GM18520 (cell line): ENCODE measurements around the gene LITAF.
"Not testable (repeated sequence)": the region's sequence is repeated elsewhere in the genome, so short reads cannot be mapped to it uniquely, and the experiment has no call there.

Experiments used
- ATAC-seq: cut with Tn5 transposase; IDR thresholded peaks from one replicate; pipeline ENCODE4 v1.9.1; 2021; ENCODE audit not compliant: unreplicated experiment

Gene LITAF

DNA sequence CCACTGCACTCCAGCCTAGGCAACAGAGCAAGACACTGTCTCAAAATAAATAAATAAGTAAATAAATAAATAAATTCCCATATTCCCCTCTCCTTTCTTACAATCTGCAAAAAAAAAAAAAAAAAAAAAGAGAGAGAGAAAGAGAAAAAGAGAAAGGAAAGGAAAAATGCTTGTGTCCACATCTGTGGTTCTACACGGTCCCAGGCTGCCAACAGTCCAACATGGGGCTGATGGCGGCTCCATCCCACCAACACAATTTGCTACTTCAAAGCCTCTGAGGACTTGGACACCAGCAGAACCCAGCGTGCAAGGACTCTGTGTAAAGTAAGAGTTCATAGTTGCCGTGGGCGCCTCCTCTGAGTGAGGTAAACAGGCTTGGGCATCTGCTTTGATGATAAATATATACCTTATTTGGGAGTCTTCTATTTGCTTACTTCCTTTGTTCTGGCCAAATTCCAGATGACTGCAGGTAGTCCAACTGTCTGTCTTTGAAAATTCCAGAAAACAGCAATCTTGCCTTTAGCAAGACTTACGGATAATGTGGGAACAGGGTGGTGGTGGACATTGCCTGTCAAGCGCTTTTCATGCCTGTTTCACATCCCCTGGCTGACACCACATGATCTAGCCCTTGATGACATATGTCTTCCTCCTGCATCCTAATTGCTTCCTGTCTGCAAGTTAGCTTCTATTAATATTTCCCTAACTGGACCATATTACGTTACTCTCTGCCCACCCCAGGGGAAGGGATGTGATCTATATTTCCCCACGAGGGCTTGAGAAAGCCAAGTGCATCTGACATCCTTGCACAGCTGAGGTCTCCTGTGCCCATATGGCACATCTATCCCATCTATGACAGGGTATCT is 10.1 kb downstream of the LITAF start:
- no peak for ATAC-seq

DNA sequence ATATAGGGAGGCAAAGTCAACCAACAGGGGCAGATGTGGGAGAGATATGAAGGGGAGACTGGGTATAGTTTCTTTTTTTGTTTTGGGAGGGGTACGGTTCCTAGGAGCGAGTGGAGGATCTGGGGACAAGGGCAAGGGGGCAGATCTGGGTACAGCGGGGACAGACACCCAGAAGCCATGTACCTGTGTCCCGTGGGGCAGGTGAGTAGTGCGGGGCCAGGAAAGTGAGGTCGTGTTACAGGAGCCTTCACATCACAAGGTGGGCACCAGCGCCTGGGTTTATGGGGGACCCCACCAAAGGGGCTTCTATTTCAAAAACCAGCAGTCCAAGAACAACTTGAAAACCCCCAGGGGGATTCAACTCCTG is 11.5 kb downstream of the LITAF start:
- ATAC-seq: no peak

DNA sequence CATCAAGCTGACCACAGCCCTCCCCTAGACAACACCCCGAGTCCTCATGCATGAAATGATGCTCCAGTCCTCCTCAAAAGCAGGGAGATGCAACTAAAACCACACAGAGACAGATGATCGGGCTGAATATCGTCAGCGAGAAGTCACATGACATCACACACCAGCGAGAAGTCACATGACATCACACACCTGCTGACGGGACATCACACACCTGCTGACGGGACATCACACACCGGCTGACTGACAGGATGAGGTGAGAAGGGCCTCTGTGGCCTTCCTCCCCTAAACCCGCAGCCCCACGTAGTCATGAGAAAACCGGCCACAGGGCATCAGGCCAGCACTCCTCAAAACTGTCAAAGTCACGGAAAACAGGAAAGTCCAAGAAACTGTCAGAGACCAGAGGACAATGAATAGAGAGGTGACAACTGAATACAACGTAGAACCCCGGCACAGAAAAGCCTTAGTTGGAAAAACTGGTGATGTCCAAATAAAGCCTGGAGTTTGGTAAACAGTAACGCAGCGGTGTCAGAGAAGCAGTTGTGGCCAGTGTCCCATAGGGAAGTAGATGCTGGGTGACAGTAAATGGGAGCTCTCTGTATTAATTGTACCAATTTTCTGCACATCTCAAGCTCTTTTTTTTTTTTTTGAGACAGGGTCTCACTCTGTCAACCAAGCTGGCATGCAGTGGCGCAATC is 14.3 kb downstream of the LITAF start:
- no peak for ATAC-seq

DNA sequence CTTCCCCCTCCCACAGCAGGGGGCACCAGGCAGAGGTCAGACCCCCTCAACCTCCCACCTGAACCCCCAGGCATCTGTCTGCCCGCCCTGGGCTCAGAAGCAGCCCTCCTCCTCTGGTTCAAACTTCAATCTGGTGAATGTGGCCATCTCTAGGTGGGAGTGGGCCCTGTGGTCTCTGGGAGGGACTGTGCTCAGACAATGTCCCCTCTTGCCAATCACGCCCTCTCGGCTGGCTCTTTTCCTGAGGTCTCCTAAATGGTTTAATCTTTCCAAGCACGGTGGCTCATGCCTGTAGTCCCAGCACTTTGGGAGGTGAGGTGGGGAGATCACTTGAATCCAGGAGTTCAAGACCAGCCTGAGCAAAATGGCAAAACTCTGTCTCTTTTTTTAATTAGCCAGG is 15.2 kb downstream of the LITAF start:
- no peak for ATAC-seq

GRCh38 chr16:11570806-11571205 is 15.9 kb downstream of the LITAF start:
- no peak for ATAC-seq

- ATAC-seq: no peak
Observed at GRCh38 chr16:11570258-11570657, 16.5 kb downstream of the LITAF start.

DNA sequence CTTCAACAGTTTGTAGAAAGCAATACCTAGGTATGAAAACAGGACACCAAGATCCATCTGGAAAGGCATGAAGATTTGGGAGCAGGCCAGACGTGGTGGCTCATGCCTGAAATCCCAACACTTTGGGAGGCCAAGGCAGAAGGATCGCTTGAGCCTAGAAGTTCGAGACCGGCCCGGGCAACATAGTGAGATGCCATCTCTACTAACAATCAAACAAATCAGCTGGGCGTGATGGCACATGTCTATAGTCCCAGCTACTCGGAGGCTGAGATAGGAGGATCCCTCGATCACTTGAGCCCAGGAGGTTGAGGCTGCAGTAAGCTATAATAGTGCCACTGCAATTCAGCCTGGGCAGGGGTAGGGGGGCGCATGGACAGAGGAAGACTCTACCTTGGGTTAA is 20.3 kb downstream of the LITAF start:
- no peak for ATAC-seq

DNA sequence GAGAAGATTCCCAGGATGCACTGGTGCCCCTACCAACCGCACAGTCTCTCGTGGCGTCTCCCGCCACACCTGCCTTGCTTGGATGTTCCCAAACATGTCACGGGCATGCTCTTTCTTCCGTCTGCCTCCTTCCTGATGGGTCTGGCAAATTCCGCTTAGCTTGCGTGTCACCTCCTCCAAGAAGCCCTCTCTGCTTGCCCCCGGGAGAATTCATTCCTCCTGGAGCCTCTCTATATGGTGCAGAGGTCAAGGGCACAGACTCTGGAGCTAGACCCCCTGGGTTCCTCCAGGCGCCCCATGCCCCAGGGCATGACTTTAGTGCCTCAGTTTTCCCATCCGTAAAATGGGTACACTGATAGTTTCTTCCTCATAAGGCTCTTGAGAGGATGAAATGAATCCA is 21.1 kb downstream of the LITAF start:
- ATAC-seq: no peak

DNA sequence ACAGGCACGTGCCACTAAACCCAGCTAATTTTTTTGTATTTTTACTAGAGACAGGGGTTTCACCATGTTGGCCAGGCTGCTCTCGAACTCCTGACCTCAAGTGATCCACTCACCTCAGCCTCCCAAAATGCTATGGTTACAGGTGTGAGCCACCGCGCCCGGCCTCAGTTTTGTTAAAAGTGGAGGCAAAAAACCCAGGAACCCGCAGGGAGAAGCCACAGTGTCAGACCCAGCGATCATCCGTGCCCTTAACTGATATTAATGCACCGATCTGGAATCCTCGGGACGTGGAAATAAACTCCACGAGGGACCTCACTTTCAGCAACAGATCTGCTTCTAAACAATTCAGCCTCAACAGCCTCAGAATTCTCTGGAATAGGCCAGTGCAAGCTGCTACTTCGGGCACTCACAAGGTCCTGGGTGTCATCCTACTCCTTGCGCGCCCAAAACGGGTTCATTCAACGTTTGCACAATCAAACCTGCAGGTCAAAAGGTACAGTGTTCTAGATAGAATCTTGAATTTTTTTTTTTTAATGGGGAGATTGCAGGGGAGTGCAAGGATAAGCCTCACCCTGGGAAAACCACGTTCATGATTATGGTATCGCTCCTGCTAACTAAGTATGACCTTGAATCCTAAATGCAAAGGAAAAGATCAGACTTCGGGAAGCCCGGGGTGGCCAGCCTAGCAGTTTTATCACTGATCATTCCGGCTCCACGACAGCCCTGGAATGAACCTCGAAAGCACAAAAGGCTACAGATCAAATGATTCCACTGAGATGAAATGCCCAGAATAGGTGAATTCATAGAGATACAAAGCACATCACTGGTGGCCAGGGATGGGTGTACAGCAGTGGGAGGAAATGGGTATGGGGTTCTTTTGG is 22.4 kb downstream of the LITAF start:
- no peak for ATAC-seq

DNA sequence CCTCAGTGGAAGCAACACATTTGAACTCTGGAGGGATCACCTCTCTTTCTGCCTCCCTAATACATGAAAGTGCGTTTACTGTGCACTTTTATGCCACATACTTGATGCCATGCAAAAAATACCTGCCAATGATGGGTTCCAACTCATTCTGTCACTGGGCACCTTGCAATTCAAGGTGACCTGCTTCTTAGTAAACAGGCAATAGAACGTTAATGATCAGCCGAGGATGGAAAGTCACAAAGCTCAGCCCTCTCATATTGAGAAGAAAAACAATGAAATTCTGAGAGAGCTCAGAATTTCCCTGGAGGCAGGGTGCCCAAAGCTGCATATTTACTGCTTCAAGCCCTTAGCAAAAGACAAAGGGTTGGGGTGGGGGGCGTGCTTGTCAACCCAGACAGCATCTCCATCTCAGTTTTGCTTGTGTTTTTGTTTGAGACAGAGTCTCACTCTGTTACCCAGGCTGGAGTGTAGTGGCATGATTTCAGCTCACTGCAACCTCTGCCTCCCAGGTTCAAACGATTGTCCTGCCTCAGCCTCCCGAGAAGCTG is 23.2 kb downstream of the LITAF start:
- ATAC-seq: no peak

DNA sequence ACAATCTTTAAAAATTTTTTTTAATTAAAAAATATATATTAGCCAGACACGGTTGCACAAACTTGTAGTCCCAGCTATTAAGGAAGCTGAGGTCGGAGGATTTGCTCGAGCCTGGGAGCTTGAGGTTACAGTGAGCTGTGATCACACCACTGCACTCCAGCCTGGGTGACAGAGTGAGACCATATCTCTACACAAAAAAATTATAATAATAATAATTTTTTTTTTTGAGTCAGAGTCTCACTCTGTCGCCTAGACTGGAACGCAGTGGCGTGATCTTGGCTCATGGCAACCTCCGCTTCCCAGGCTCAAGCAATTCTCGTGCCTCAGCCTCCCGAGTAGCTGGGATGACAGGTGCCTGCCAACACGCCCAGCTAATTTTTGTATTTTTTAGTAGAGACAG is 23.8 kb downstream of the LITAF start:
- ATAC-seq: no peak

DNA sequence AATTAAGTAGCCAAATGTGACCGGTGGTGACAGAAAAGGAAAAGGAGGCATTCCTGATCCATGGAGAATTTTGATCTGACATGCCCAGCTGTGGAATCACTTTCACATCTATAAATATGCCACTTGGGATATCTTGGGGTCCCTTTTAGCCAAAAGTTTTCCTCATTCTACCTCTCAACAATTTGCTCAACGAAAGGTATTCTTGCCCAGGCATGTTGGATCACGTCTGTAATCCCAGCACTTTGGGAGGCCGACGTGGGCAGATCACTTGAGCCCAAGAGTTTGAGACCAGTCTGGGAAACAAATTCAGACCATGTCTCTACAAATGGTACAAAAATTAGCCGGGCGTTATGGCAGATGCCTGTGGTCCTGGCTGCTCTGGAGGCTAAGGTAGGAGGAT is 24.3 kb downstream of the LITAF start:
- no peak for ATAC-seq

DNA sequence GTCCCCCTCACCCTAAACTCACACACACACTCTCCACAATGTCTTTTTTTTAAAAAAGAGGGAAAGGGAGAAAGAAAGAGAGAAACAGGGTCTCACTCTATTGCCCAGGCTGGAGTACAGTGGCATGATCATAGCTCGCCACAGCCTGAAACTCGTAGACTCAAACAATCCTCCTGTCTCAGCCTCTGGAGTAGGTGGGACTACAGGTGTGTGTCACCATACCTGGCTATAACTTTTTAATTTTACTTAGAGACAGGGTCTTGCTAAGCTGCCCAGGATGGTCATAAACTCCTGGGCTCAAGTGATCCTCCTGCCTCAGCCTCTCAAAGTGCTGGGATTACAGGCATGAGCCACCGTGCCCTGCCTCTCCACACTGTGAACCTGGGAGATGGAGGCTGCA is 24.9 kb downstream of the LITAF start:
- ATAC-seq: no peak

DNA sequence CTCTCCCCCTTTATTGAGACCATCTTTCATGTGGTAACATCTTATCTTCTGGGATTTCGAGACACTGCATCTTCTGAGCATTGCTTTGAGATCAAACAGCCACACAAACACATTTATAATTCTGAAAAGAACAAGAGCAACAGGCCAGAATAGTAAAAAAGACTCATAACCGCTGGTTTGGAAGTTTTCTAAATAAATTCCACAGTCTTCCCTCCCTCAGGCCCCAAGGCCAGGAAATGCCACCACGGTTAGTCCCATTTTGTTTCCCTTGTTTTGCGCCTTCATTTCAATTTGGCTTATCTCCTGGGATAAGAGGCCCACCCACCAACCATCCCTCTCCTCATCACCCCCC is 25.3 kb downstream of the LITAF start:
- ATAC-seq: no peak

DNA sequence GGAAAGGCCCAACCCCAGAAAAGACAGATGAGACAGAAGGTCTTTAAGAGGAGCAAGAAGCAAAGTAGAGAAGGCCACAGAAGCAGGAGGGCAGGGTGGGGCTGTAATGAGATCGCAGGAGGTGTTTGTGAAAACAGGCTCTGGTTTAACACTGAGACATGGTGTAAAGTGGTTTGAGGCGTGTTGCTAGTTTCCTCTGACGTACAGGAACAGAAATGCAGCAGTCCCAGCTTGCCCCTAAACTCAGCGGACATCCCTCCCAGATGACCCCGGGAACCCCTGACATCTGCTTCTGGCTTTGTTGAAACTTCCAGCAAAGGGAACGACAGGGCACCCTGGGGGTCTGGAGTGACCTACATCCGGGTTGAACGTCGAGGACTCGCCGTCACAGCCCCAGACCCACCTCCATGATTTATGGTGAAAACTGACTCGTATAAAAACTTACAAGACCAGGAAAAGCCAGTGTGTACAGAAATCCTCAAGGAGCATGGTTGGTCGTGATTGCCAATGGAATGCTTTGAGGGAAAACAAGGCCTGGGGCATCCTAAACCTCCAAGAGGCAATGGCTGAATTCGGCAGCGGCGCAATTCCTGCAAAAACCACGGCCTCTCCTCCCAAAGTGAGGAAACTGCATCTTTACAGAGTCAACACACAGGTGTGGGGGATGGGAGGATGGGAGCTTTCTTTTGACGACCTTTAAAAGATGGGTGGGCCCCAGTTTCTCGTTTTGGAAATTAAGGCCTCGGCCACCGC is 25.8 kb downstream of the LITAF start:
- ATAC-seq: no peak

DNA sequence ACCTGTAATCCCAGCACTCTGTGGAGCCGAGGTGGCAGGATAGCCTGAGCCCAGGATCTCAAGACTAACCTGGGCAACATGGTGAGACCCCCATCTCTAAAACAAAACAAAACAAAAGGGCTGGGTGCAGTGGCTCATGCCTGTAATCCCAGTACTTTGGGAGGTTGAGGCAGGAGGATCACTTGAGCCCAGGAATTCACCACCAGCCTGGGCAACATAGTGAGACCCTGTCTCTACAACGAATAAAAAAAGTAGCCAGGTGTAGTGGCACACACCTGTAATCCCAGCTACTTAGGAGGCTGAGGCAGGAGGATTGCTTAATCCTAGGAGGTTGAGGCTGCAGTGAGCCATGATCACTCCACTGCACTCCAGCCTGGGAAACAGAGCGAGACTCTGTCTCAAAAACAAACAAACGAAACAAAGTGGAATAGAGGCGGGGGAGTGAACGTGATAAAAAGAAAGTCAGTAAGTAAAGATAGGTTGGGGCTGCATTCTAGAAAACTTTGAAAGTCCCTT is 28.4 kb downstream of the LITAF start:
- ATAC-seq: not testable (repeated sequence)

GRCh38 chr16:11557801-11558200 is 28.9 kb downstream of the LITAF start:
- ATAC-seq: no peak

- no peak for ATAC-seq
Observed at GRCh38 chr16:11556945-11557720, 29.6 kb downstream of the LITAF start.

GRCh38 chr16:11556214-11556819 is 30.4 kb downstream of the LITAF start:
- ATAC-seq: no peak
